Mesendoderm (in vitro differentiated cells): ENCODE measurements around the gene SIX3.

Experiments
- DNase-seq: peaks from one replicate; pipeline ENCODE4 v3.0.0; 2013
- H2AK5ac ChIP-seq: 2 replicates; pipeline ENCODE4 v1.6.1; 2013; ENCODE audit warnings: low read length, inconsistent platforms
- H2BK120ac ChIP-seq: 2 replicates; pipeline ENCODE4 v1.6.1; 2013; ENCODE audit warnings: low read depth, mild to moderate bottlenecking, low read length, moderate library complexity, mixed read lengths
- H2BK15ac ChIP-seq: replicated peaks from 2 replicates; pipeline ENCODE4 v1.6.1; 2013; ENCODE audit warnings: low read depth, mild to moderate bottlenecking, moderate library complexity
- H2BK5ac ChIP-seq: 2 replicates; pipeline ENCODE4 v1.6.1; 2013; ENCODE audit warnings: low read length, inconsistent platforms
- H3K18ac ChIP-seq: 2 replicates; pipeline ENCODE4 v1.6.1; 2013; ENCODE audit warnings: mild to moderate bottlenecking, low read length, mixed read lengths
- H3K23ac ChIP-seq: one replicate; pipeline ENCODE4 v1.6.1; 2013; ENCODE audit warnings: low read length
- H3K27ac ChIP-seq: 2 replicates; pipeline ENCODE4 v1.5.1; 2013; ENCODE audit warnings: low read depth, mild to moderate bottlenecking, inconsistent platforms, low read length, moderate library complexity
- H3K27me3 ChIP-seq: 2 replicates; pipeline ENCODE4 v1.6.1; 2013; ENCODE audit warnings: low read length, control low read depth, mild to moderate bottlenecking, inconsistent platforms; ENCODE audit not compliant: insufficient read depth, poor library complexity
- H3K36me3 ChIP-seq: 2 replicates; pipeline ENCODE4 v1.6.1; 2013; ENCODE audit warnings: low read length, inconsistent platforms; ENCODE audit not compliant: control insufficient read depth, insufficient read depth
- H3K4ac ChIP-seq: one replicate; pipeline ENCODE4 v1.6.1; 2013; ENCODE audit warnings: low read depth, mild to moderate bottlenecking, low read length, moderate library complexity
- H3K4me1 ChIP-seq: 2 replicates; pipeline ENCODE4 v1.6.1; 2013; ENCODE audit warnings: low read depth, low read length, inconsistent platforms; ENCODE audit not compliant: control insufficient read depth
- H3K4me2 ChIP-seq: 2 replicates; pipeline ENCODE4 v1.6.1; 2013; ENCODE audit warnings: low read length
- H3K4me3 ChIP-seq: 2 replicates; pipeline ENCODE4 v1.5.1; 2013; ENCODE audit warnings: mild to moderate bottlenecking, low read length
- H3K56ac ChIP-seq: one replicate; pipeline ENCODE4 v1.6.1; 2013; ENCODE audit warnings: low read length
- H3K79me1 ChIP-seq: 2 replicates; pipeline ENCODE4 v1.6.1; 2013; ENCODE audit warnings: low read length, inconsistent platforms
- H3K79me2 ChIP-seq: 2 replicates; pipeline ENCODE4 v1.6.1; 2013; ENCODE audit warnings: mild to moderate bottlenecking, low read length; ENCODE audit not compliant: control insufficient read depth, insufficient read depth
- H3K9ac ChIP-seq: 2 replicates; pipeline ENCODE4 v1.6.1; 2013; ENCODE audit warnings: low read length, inconsistent platforms
- H4K5ac ChIP-seq: one replicate; pipeline ENCODE4 v1.6.1; 2013; ENCODE audit warnings: low read length
- H4K8ac ChIP-seq: one replicate; pipeline ENCODE4 v1.6.1; 2013; ENCODE audit warnings: low read depth, mild to moderate bottlenecking, control low read depth, low read length, moderate library complexity
- WGBS: extraction: QIAGEN DNeasy Blood & Tissue Kit; methylation state at CpG from one replicate; pipeline ENCODE4 v1.1.7; 2013; ENCODE audit warnings: low lambda C conversion rate, missing lambda C conversion rate; ENCODE audit not compliant: insufficient coverage; ENCODE audit errors: extremely low coverage; 5-methylcytosine and 5-hydroxymethylcytosine counted together

SIX3 gene

GRCh38 chr2:44951714-44952113 lies 10.2 kb downstream of the SIX3 start:
- H3K4me1 ChIP-seq: peaks cover 7% of the 10 kb centered on the region
- peak overlapping the region; percentile 38 for H3K9ac ChIP-seq
- H3K27me3 ChIP-seq: peaks cover 70% of the 10 kb centered on the region
- no peak overlapping the region for H4K5ac ChIP-seq
- no CpG with 5 or more reads among the region's 8 CpGs for WGBS
- no peak overlapping the region for H3K18ac ChIP-seq
- no peak overlapping the region for H3K4me3 ChIP-seq
- no peak overlapping the region for H3K27ac ChIP-seq
- no peak overlapping the region for H3K23ac ChIP-seq
- H2BK120ac ChIP-seq: no peak overlapping the region
- H2BK5ac ChIP-seq: no peak overlapping the region
- H4K8ac ChIP-seq: no peak overlapping the region
- H3K56ac ChIP-seq: peak overlapping the region; percentile 74
- no peaks in the 10 kb centered on the region for H3K36me3 ChIP-seq
- no peak overlapping the region for H2BK15ac ChIP-seq
- no peak overlapping the region for H2AK5ac ChIP-seq
- no peak overlapping the region for H3K4ac ChIP-seq
- DNase-seq: peak; percentile 26
- H3K79me2 ChIP-seq: no peaks in the 10 kb centered on the region
- no peaks in the 10 kb centered on the region for H3K79me1 ChIP-seq
- no peak overlapping the region for H3K4me2 ChIP-seq

GRCh38 chr2:44952143-44952805 lies 10.8 kb downstream of the SIX3 start:
- no peak overlapping the region for H3K4me3 ChIP-seq
- no peak overlapping the region for H3K23ac ChIP-seq
- no peak overlapping the region for H4K8ac ChIP-seq
- no peak overlapping the region for H2BK15ac ChIP-seq
- H3K4me2 ChIP-seq: peak overlapping the region; percentile 16
- no peak overlapping the region for H3K4ac ChIP-seq
- no peak overlapping the region for H3K18ac ChIP-seq
- H3K79me2 ChIP-seq: no peaks in the 10 kb centered on the region
- H3K27ac ChIP-seq: no peak overlapping the region
- peak overlapping the region; percentile 38 for H3K9ac ChIP-seq
- no peak overlapping the region for H4K5ac ChIP-seq
- WGBS: no CpG with 5 or more reads among the region's 59 CpGs
- no peaks in the 10 kb centered on the region for H3K79me1 ChIP-seq
- H3K36me3 ChIP-seq: no peaks in the 10 kb centered on the region
- H3K56ac ChIP-seq: peak overlapping the region; percentile 74
- H2BK5ac ChIP-seq: no peak overlapping the region
- DNase-seq: peak; percentile 88
- H3K27me3 ChIP-seq: peaks cover 66% of the 10 kb centered on the region
- H2BK120ac ChIP-seq: no peak overlapping the region
- H2AK5ac ChIP-seq: no peak overlapping the region
- peaks cover 7% of the 10 kb centered on the region for H3K4me1 ChIP-seq

- Histone ChIP-seq H2BK120ac (no peak overlapping the region), H3K4me3 (no peak overlapping the region), H3K36me3 (no peaks in the 10 kb centered on the region), H4K5ac (no peak overlapping the region), H3K56ac (no peak overlapping the region), H3K23ac (peak overlapping the region; percentile 48), H3K27me3 (peaks cover 59% of the 10 kb centered on the region), H3K4ac (no peak overlapping the region), H2BK15ac (no peak overlapping the region), H2BK5ac (no peak overlapping the region), H2AK5ac (no peak overlapping the region), H3K27ac (no peak overlapping the region), H3K79me2 (no peaks in the 10 kb centered on the region), H3K18ac (no peak overlapping the region), H3K9ac (no peak overlapping the region), H4K8ac (no peak overlapping the region), H3K79me1 (no peaks in the 10 kb centered on the region), H3K4me1 (peaks cover 7% of the 10 kb centered on the region), H3K4me2 (peak overlapping the region; percentile 3)
- peak; percentile 40 for DNase-seq
- WGBS: no CpG with 5 or more reads among the region's 39 CpGs
Observed at GRCh38 chr2:44952806-44953498, 11.4 kb downstream of the SIX3 start.

- H3K23ac ChIP-seq: peak overlapping the region; percentile 57
- H3K56ac ChIP-seq: no peak overlapping the region
- no peak overlapping the region for H3K4ac ChIP-seq
- H3K4me3 ChIP-seq: no peak overlapping the region
- H4K8ac ChIP-seq: no peak overlapping the region
- H3K27ac ChIP-seq: no peak overlapping the region
- H2AK5ac ChIP-seq: no peak overlapping the region
- H3K79me1 ChIP-seq: no peaks in the 10 kb centered on the region
- peaks cover 53% of the 10 kb centered on the region for H3K27me3 ChIP-seq
- H3K79me2 ChIP-seq: no peaks in the 10 kb centered on the region
- DNase-seq: no peak
- H3K9ac ChIP-seq: no peak overlapping the region
- H3K36me3 ChIP-seq: no peaks in the 10 kb centered on the region
- peaks cover 7% of the 10 kb centered on the region for H3K4me1 ChIP-seq
- H2BK5ac ChIP-seq: no peak overlapping the region
- H2BK15ac ChIP-seq: no peak overlapping the region
- H4K5ac ChIP-seq: no peak overlapping the region
- H2BK120ac ChIP-seq: no peak overlapping the region
- WGBS: no CpG with 5 or more reads among the region's 8 CpGs
- H3K18ac ChIP-seq: no peak overlapping the region
- no peak overlapping the region for H3K4me2 ChIP-seq
Observed at GRCh38 chr2:44953499-44953883, 12.0 kb downstream of the SIX3 start.

GRCh38 chr2:44954447-44954888 lies 13.0 kb downstream of the SIX3 start:
- Histone ChIP-seq H3K27me3 (peaks cover 44% of the 10 kb centered on the region), H4K8ac (no peak overlapping the region), H3K36me3 (no peaks in the 10 kb centered on the region), H3K4me1 (peaks cover 5% of the 10 kb centered on the region), H2AK5ac (no peak overlapping the region), H2BK15ac (no peak overlapping the region), H3K79me2 (no peaks in the 10 kb centered on the region), H2BK5ac (no peak overlapping the region), H3K79me1 (no peaks in the 10 kb centered on the region), H3K4me2 (no peak overlapping the region), H4K5ac (no peak overlapping the region), H3K4ac (no peak overlapping the region), H3K56ac (no peak overlapping the region), H3K23ac (peak overlapping the region; percentile 11), H3K9ac (no peak overlapping the region), H3K4me3 (no peak overlapping the region), H2BK120ac (no peak overlapping the region), H3K27ac (no peak overlapping the region), H3K18ac (no peak overlapping the region)
- WGBS: no CpG with 5 or more reads among the region's 25 CpGs
- no peak for DNase-seq
